T-helper 2 cell treated with Interferon-gamma antibody and Interleukin-4, amounts not matched to agents 5 μg/mL and 100 μg/mL, for 36 hours (primary cell): ENCODE data around the gene MAST1.
A peak's percentile ranks its signal among the peaks of the same experiment; 100 is the strongest.
"Not testable (repeated sequence)": the region's sequence is repeated elsewhere in the genome, so short reads cannot be mapped to it uniquely, and the experiment has no call there.

Experiments used
- DNase-seq: peaks from one replicate; pipeline ENCODE4 v3.0.0; 2021; ENCODE audit warnings: low spot score
- H3K27ac Mint-ChIP-seq: one replicate; pipeline ENCODE4 v1.8.0; 2021; ENCODE audit warnings: mild to moderate bottlenecking, mixed read lengths
- H3K27me3 Mint-ChIP-seq: one replicate; pipeline ENCODE4 v1.8.0; 2021; ENCODE audit warnings: low read depth, mixed read lengths
- H3K36me3 Mint-ChIP-seq: one replicate; pipeline ENCODE4 v1.8.0; 2021; ENCODE audit warnings: low read depth, mixed read lengths
- H3K4me1 Mint-ChIP-seq: one replicate; pipeline ENCODE4 v1.8.0; 2021; ENCODE audit warnings: low read depth, mixed read lengths
- H3K4me3 Mint-ChIP-seq: one replicate; pipeline ENCODE4 v1.8.0; 2022; ENCODE audit warnings: mild to moderate bottlenecking, moderate library complexity, mixed read lengths
- H3K9me3 Mint-ChIP-seq: one replicate; pipeline ENCODE4 v1.8.0; 2021; ENCODE audit warnings: mixed read lengths

Gene MAST1

GRCh38 chr19:12884627-12884925 lies 46.3 kb downstream of the MAST1 start:
- Mint-ChIP-seq H3K4me1 (peaks cover 18% of the 10 kb centered on the region), H3K9me3 (peaks cover 12% of the 10 kb centered on the region), H3K27me3 (no peaks in the 10 kb centered on the region), H3K27ac (no peak overlapping the region), H3K36me3 (peaks cover 7% of the 10 kb centered on the region), H3K4me3 (peak overlapping the region; percentile 85)
- DNase-seq, result no peak

GRCh38 chr19:12884926-12885748 lies 46.8 kb downstream of the MAST1 start:
- H3K27ac Mint-ChIP-seq, result peak overlapping the region; percentile 80
- peaks cover 7% of the 10 kb centered on the region for H3K36me3 Mint-ChIP-seq
- H3K4me3 Mint-ChIP-seq, result peak overlapping the region; percentile 85
- peak; percentile 86 for DNase-seq
- peaks cover 12% of the 10 kb centered on the region for H3K9me3 Mint-ChIP-seq
- H3K4me1 Mint-ChIP-seq, result peaks cover 14% of the 10 kb centered on the region
- H3K27me3 Mint-ChIP-seq, result no peaks in the 10 kb centered on the region

GRCh38 chr19:12885749-12886650 lies 47.7 kb downstream of the MAST1 start:
- H3K27me3 Mint-ChIP-seq, result no peaks in the 10 kb centered on the region
- peaks cover 14% of the 10 kb centered on the region for H3K4me1 Mint-ChIP-seq
- H3K4me3 Mint-ChIP-seq, result peak overlapping the region; percentile 43
- H3K9me3 Mint-ChIP-seq, result peaks cover 12% of the 10 kb centered on the region
- peak overlapping the region; percentile 10 for H3K27ac Mint-ChIP-seq
- DNase-seq, result no peak
- H3K36me3 Mint-ChIP-seq, result peaks cover 7% of the 10 kb centered on the region

GRCh38 chr19:12886651-12886968 lies 48.3 kb downstream of the MAST1 start:
- Mint-ChIP-seq H3K27ac (peak overlapping the region; percentile 10), H3K4me1 (peaks cover 14% of the 10 kb centered on the region), H3K36me3 (peaks cover 9% of the 10 kb centered on the region), H3K9me3 (peaks cover 12% of the 10 kb centered on the region), H3K4me3 (peak overlapping the region; percentile 43), H3K27me3 (no peaks in the 10 kb centered on the region)
- no peak for DNase-seq

GRCh38 chr19:12886969-12887747 lies 48.8 kb downstream of the MAST1 start, which contains the start of gene KLF1:
KLF1 (minus strand) TSS chr19:12887201; CDS start chr19:12887140, 61 bp downstream.
- H3K4me3 Mint-ChIP-seq, result peak within 1 kb of the TSS; percentile 43

GRCh38 chr19:12888006-12888603 lies 49.8 kb downstream of the MAST1 start:
- Mint-ChIP-seq H3K4me1 (peaks cover 18% of the 10 kb centered on the region), H3K4me3 (no peak overlapping the region), H3K9me3 (peaks cover 4% of the 10 kb centered on the region), H3K36me3 (peaks cover 6% of the 10 kb centered on the region), H3K27me3 (no peaks in the 10 kb centered on the region), H3K27ac (no peak overlapping the region)
- DNase-seq, result no peak

More at GRCh38 chr19:12886969-12887747, 48.8 kb downstream of the MAST1 start, which contains the start of gene KLF1:
- Mint-ChIP-seq H3K27ac (peak within 1 kb of the TSS; percentile 10), H3K4me1 (peaks cover 16% of the 10 kb centered on the region), H3K9me3 (peaks cover 12% of the 10 kb centered on the region), H3K27me3 (no peaks in the 10 kb centered on the region), H3K36me3 (peaks cover 9% of the 10 kb centered on the region)
- no peak for DNase-seq

GRCh38 chr19:12890299-12890786 lies 52.0 kb downstream of the MAST1 start:
- Mint-ChIP-seq H3K4me3 (peak overlapping the region; percentile 97), H3K4me1 (peaks cover 14% of the 10 kb centered on the region), H3K27ac (peak overlapping the region; percentile 88)
- H3K27me3 Mint-ChIP-seq, DNase-seq, H3K9me3 Mint-ChIP-seq, H3K36me3 Mint-ChIP-seq: not testable (repeated sequence)

GRCh38 chr19:12890787-12891552 lies 52.7 kb downstream of the MAST1 start, which contains the start of gene GCDH:
GCDH (plus strand) TSS chr19:12891160; CDS start chr19:12891305, 145 bp downstream.
- H3K9me3 Mint-ChIP-seq, result no peaks in the 10 kb centered on the region
- H3K27ac Mint-ChIP-seq, result peak within 1 kb of the TSS; percentile 88
- H3K4me1 Mint-ChIP-seq, result peaks cover 14% of the 10 kb centered on the region
- H3K27me3 Mint-ChIP-seq, result no peaks in the 10 kb centered on the region
- peak within 1 kb of the TSS; percentile 97 for H3K4me3 Mint-ChIP-seq
- H3K36me3 Mint-ChIP-seq, result peaks cover 10% of the 10 kb centered on the region
- DNase-seq, result peak; percentile 96

- H3K4me1 Mint-ChIP-seq, result peaks cover 14% of the 10 kb centered on the region
- DNase-seq, result peak; percentile 9
- peak overlapping the region; percentile 97 for H3K4me3 Mint-ChIP-seq
- no peaks in the 10 kb centered on the region for H3K9me3 Mint-ChIP-seq
- H3K36me3 Mint-ChIP-seq, result peaks cover 10% of the 10 kb centered on the region
- no peaks in the 10 kb centered on the region for H3K27me3 Mint-ChIP-seq
- H3K27ac Mint-ChIP-seq, result peak overlapping the region; percentile 88
These were observed 53.3 kb downstream of the MAST1 start for GRCh38 chr19:12891553-12892021.

GRCh38 chr19:12893582-12893981 lies 55.3 kb downstream of the MAST1 start:
- Mint-ChIP-seq H3K4me1 (peaks cover 14% of the 10 kb centered on the region), H3K36me3 (peaks cover 13% of the 10 kb centered on the region), H3K9me3 (no peaks in the 10 kb centered on the region), H3K4me3 (peak overlapping the region; percentile 63), H3K27ac (no peak overlapping the region), H3K27me3 (no peaks in the 10 kb centered on the region)
- no peak for DNase-seq

GRCh38 chr19:12896460-12896859 lies 58.1 kb downstream of the MAST1 start:
- Mint-ChIP-seq H3K36me3 (peaks cover 10% of the 10 kb centered on the region), H3K27me3 (no peaks in the 10 kb centered on the region), H3K9me3 (no peaks in the 10 kb centered on the region)

GRCh38 chr19:12899891-12900518 lies 61.7 kb downstream of the MAST1 start:
- Mint-ChIP-seq H3K9me3 (no peaks in the 10 kb centered on the region), H3K36me3 (peaks cover 6% of the 10 kb centered on the region), H3K4me3 (no peak overlapping the region), H3K4me1 (no peaks in the 10 kb centered on the region), H3K27ac (no peak overlapping the region), H3K27me3 (no peaks in the 10 kb centered on the region)
- DNase-seq, result no peak

More at GRCh38 chr19:12896460-12896859, 58.1 kb downstream of the MAST1 start:
- DNase-seq, result no peak
- H3K27ac Mint-ChIP-seq, result no peak overlapping the region
- no peak overlapping the region for H3K4me3 Mint-ChIP-seq
- peaks cover 5% of the 10 kb centered on the region for H3K4me1 Mint-ChIP-seq
